Measurements from ENCODE around the gene RIMKLA. TPM values are rescaled to one million over a fixed set of nuclear protein-coding genes. Genes with fewer than 3 reads are reported as not detected.

Gene RIMKLA
- total RNA-seq, 1 experiment from 2014 or later = not detected

DNA sequence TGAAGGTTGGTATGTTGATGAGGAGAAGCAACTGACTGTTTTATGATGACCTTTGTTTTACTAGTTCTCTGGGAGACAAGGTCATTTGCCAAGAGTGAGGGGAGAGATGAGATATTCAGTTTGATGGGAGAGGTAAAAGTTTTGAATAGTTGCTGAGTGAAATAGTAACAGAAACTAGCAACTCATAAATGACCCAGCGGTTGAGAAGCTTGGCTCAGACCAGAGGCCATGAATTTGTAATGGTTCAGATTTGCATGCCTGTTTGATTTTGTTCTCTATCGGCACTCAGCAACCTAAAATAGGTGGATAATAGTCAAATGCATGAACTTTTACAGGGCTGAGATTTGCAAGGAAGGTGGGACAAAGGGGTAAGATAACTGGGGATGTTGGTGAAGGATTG, 89.1 kb downstream of the RIMKLA start:
- H3K27ac Mint-ChIP-seq (ENCODE audit: low read depth, unreplicated experiment) = no peak overlapping the region
- ChIA-PET CTCF (no interaction called here), POLR2A (interaction anchor here (0.6 kb wide), 1 partner anchor 614 kb away, joined by 3 read pairs; no protein-coding TSS in a partner anchor)
- H3K27me3 Mint-ChIP-seq (ENCODE audit: insufficient read depth, unreplicated experiment) = peaks cover 11% of the 10 kb centered on the region
- H3K4me1 Mint-ChIP-seq (ENCODE audit: insufficient read depth, unreplicated experiment) = no peaks in the 10 kb centered on the region
- peaks cover 6% of the 10 kb centered on the region for H3K36me3 Mint-ChIP-seq (ENCODE audit: insufficient read depth, unreplicated experiment)
- no peak overlapping the region for H3K4me3 Mint-ChIP-seq (ENCODE audit: unreplicated experiment)
- no TSS peak for BruUV-seq (replicated peaks)
- no peaks in the 10 kb centered on the region for H3K9me3 Mint-ChIP-seq (ENCODE audit: unreplicated experiment)
- TF ChIP-seq, protein P1, sequence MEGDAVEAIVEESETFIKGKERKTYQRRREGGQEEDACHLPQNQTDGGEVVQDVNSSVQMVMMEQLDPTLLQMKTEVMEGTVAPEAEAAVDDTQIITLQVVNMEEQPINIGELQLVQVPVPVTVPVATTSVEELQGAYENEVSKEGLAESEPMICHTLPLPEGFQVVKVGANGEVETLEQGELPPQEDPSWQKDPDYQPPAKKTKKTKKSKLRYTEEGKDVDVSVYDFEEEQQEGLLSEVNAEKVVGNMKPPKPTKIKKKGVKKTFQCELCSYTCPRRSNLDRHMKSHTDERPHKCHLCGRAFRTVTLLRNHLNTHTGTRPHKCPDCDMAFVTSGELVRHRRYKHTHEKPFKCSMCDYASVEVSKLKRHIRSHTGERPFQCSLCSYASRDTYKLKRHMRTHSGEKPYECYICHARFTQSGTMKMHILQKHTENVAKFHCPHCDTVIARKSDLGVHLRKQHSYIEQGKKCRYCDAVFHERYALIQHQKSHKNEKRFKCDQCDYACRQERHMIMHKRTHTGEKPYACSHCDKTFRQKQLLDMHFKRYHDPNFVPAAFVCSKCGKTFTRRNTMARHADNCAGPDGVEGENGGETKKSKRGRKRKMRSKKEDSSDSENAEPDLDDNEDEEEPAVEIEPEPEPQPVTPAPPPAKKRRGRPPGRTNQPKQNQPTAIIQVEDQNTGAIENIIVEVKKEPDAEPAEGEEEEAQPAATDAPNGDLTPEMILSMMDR (IDR thresholded peaks at IDR 0.05; ENCODE audit: unreplicated experiment) = no peak
- intact Hi-C loops (cut with micrococcal nuclease) = no loop called here
- no peak for DNase-seq (ENCODE audit: unreplicated experiment)

Other genes with a start within 250 kb of the RIMKLA start
- not detected in 2 replicates for gene GUCA2B, start 227.4 kb upstream of the RIMKLA start, total RNA-seq (2022)
- not detected in 2 replicates for gene GUCA2A, start 216.0 kb upstream of the RIMKLA start, total RNA-seq (2022)
- 42.2 and 43.7 TPM in 2 replicates for gene FOXJ3, start 45.6 kb upstream of the RIMKLA start, total RNA-seq (2022)
- 0.21 TPM in 1 of 2 replicates, not detected in the other for gene ZMYND12, start 75.2 kb downstream of the RIMKLA start, total RNA-seq (2022)
- 56.1 and 56.9 TPM in 2 replicates for gene PPCS, start 75.8 kb downstream of the RIMKLA start, total RNA-seq (2022)
- 2.2 and 3.2 TPM in 2 replicates for gene CCDC30, start 82.5 kb downstream of the RIMKLA start, total RNA-seq (2022)